SK-N-DZ (cell line): ENCODE measurements around the gene GRB2.

Experiments
- DNase-seq: peaks from one replicate; pipeline ENCODE4 v3.0.0-alpha.2; 2015; ENCODE audit warnings: low spot score

The GRB2 gene

GRCh38 chr17:75414488-75414887 lies 9.0 kb upstream of the GRB2 start:
- DNase-seq: no peak

- DNase-seq: peak; percentile 82
Observed at GRCh38 chr17:75412455-75413317, 7.2 kb upstream of the GRB2 start.

DNA sequence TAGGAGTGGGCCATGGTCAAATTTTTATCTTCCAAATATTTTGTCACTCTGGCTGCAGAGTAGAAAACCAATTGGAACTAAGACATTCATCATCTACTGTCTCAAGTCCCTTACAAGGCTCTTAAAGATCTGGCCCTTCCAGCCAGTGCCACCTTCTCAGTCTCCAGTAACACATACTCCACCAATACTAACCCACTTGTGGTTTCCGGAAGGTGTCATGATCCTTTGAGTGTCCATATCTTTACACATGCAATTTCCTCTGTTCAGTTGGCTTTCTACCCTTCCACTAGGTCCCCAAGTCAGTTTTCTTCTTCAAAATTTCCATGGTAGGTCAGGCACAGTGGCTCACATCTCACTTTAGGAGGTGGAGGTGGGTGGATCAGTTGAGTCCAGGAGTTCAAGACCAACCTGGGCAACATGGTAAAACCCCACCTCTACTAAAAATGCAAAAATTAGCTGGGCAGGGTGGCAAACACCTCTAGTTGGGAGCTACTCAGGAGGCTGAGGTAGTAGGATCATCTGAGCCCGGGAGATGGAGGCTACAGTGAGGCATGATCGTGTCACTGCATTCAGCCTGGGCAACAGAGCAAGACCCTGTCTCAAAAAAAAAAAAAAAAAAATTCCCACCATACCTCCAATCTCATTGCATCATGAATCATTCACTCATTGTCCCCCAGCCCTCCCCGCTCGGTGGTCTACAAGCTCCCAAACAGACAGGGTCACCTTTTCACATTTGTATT lies 6.0 kb upstream of the GRB2 start:
- no peak for DNase-seq

GRCh38 chr17:75410141-75410540 lies 4.7 kb upstream of the GRB2 start:
- no peak for DNase-seq

DNA sequence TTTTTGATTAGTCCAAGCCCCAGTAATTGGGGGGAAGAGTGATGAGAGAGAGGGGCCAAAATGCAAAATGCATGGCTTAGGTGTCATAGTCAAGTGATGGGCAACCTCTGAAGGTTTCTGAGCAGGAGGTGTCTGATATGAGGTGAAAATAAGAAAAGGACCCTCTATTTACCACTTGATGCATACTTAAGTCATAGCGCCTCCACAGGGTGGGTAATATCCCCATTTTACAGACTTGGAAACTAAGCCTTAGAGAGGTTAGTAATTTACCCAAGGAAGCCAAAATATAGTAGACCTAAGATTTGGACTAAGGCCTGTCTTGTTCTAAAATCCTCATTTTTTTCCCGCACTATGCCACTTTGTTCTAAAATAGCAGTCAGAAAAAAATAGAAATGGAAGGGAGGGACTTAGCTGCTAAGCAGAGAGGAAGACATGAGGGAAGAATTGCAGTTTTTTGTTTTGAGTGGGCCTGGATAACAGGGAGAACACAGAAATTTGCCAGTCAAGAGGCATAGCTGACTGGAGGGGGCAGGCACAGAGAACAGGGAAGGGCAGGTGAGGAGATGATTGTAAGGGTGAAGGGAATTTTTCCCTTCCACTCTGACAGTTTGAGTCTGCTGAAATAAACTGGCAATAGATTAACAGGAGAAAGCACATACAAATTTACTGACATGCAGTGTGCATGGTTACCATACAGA lies 2.3 kb upstream of the GRB2 start:
- DNase-seq: no peak

- DNase-seq: peak; percentile 34
Observed at GRCh38 chr17:75406222-75406615, 741 bp upstream of the GRB2 start.

GRCh38 chr17:75404731-75405364 lies 630 bp downstream of the GRB2 start:
- DNase-seq: peak; percentile 56

- DNase-seq: peak; percentile 81
Observed at GRCh38 chr17:75404223-75404730, 1.2 kb downstream of the GRB2 start.

- no peak for DNase-seq
Observed at GRCh38 chr17:75403131-75403530, 2.3 kb downstream of the GRB2 start.

- no peak for DNase-seq
Observed at GRCh38 chr17:75402026-75402425, 3.5 kb downstream of the GRB2 start.

DNA sequence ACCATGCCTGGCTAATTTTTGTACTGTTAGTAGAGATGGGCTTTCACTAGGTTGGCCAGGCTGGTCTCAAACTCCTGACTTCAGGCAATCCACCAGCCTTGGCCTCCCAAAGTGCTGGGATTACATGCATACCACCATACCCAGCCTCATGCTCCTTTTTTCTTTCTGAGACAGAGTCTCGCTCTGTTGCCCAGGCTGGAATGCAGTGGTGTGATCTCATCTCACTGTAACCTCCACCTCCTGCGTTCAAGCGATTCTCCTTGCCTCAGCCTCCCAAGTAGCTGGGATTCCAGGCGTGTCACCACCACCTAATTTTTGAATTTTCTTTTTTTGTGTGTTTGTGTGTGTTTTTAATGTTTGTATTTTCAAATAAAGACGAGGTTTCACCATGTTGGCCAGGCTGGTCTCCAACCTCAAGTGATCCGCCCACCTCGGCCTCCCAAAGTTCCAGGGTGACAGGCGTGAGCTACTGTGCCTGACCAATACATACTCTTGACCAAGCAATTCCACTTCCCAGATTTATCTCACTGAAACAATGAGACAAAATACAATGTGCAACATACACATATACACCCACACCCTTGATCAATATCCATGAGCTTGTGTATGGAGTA lies 5.0 kb downstream of the GRB2 start:
- no peak for DNase-seq

DNA sequence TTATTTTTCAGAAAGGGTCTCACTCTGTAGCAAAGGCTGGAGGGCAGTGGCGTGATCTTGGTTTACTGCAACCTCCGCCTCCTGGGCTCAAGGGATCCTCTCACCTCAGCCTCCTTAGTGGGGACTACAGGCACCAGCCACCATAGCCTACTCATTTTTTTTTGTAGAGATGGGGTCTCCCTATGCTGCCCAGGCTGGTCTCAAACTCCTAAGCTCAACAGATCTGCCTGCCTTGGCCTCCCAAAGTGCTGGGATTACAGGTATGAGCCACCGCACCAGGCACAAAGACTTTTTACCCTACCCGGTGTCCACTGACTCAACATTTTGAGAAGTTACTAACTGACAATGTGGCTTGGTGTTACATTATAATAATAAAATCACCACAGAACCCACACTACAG lies 7.2 kb downstream of the GRB2 start:
- DNase-seq: no peak

GRCh38 chr17:75397217-75397616 lies 8.3 kb downstream of the GRB2 start:
- no peak for DNase-seq

DNA sequence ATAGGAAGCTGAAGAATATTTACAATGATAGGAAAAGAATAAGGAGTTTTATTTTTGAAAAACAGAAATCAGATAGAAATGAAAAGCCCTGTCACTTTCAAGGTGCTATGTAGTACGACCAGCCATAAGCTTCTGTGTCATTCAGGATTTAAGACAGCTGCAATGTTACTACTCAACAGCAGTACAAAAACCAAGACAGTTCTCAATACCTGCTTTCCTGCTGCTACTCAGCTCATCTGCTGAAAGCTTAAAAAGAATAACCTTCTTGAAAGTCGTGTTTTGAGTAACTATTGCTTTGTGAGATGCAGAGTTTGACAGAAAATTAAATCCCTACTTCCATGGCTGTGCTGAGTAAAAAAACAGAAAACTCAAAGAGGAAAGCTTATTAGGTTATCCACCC lies 8.7 kb downstream of the GRB2 start:
- no peak for DNase-seq

DNA sequence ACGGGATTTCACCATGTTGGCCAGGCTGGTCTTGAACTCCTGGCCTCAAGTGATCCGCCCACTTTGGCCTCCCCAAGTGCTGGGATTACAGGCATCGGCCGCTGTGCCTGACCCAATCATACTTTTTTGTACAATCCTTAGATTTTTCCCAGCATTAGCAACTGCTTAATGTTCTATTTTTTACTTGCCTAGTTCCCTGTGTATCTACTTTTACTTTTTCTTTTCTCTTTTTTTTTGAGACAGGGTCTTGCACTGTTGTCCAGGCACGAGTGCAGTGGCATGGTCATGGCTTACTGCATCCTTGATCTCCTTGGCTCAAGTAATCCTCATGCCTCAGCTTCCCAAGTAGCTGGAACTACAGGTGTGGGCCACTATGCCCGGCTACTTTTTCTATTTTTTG lies 9.5 kb downstream of the GRB2 start:
- DNase-seq: no peak

GRCh38 chr17:75394332-75394918 lies 11.1 kb downstream of the GRB2 start:
- no peak for DNase-seq

GRCh38 chr17:75393523-75394331 lies 11.8 kb downstream of the GRB2 start:
- peak; percentile 99 for DNase-seq

DNA sequence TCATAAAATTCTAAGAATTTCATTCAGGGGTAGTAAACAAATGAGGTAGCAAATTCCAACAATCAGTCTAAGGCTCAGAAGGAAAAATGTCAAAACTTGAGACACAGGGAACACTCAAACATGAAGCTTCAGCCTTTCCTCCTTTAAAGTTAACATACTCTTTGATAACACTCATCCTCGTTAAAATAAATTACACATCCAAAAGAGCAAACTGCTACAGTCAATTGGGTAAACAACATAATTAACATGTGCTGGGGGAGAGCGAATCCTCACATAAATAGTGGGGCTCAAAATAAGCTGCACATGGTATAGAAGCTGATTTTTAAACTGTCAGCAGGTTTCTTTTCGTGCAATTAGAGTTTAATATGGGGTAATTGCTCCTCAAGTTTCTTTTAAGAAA lies 12.9 kb downstream of the GRB2 start:
- DNase-seq: no peak

- no peak for DNase-seq
Observed at GRCh38 chr17:75390982-75391381, 14.5 kb downstream of the GRB2 start.

DNA sequence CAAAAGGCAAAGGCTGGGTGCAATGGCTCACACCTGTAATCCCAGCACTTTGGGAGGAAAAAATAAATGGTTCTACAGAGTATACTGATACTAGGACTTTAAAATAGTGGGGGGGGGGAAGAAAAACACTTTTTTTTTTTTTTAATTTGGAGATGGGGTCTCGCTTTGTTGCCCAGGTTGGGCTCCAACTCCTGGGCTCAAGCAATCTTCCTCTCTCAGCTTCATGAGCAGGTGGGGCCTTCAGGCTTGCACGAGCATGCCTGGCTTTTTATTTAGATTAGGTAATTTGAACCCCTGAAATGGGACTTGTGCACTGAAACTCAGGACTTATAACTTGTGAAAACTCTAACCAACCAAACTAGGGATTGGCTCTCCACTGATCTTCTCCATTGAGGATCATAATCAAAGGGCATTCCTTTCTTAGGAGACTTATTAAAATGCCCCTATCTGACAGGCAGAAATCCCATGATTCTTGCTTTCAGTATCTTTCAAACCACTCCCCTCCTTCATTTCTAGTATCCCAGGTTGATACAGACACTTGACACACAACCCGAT lies 16.9 kb downstream of the GRB2 start:
- DNase-seq: no peak
